SJCRH30 (cell line): ENCODE data around the gene NSMF. TPM values are rescaled to one million over a fixed set of nuclear protein-coding genes. Genes with fewer than 3 reads are reported as not detected.
"Not testable (repeated sequence)": the region's sequence is repeated elsewhere in the genome, so short reads cannot be mapped to it uniquely, and the experiment has no call there.

ENCODE experiments used
- DNase-seq, 2 experiments: peaks; one replicate each; pipeline ENCODE4 v3.0.0-alpha.2; 2015 to 2020
- H3K27ac ChIP-seq: fragments of 250-450 bp; sonication (Bioruptor Pico); 2 replicates; pipeline ENCODE4 v1.5.1; 2020; ENCODE audit warnings: mild to moderate bottlenecking, moderate library complexity
- H3K27me3 ChIP-seq: fragments of 250-450 bp; sonication (Bioruptor Pico); 2 replicates; pipeline ENCODE4 v1.5.1; 2020; ENCODE audit warnings: mild to moderate bottlenecking, moderate library complexity
- H3K36me3 ChIP-seq: fragments of 250-450 bp; sonication (Bioruptor Pico); 2 replicates; pipeline ENCODE4 v1.5.1; 2020; ENCODE audit warnings: mild to moderate bottlenecking, moderate library complexity
- H3K4me1 ChIP-seq: fragments of 250-450 bp; sonication (Bioruptor Pico); 2 replicates; pipeline ENCODE4 v1.5.1; 2020; ENCODE audit warnings: mild to moderate bottlenecking, moderate library complexity
- H3K4me3 ChIP-seq: fragments of 250-450 bp; sonication (Bioruptor Pico); 2 replicates; pipeline ENCODE4 v1.5.1; 2020; ENCODE audit warnings: mild to moderate bottlenecking, moderate library complexity
- H3K9me3 ChIP-seq: fragments of 250-450 bp; sonication (Bioruptor Pico); replicated peaks from 2 replicates; pipeline ENCODE4 v1.5.1; 2020; ENCODE audit warnings: mild to moderate bottlenecking, moderate library complexity
- total RNA-seq: library from RNA; depleted of rRNA; stranded (reverse); fragments of >200 nt; shearing (Covaris generic); gene quantifications from 2 replicates; pipeline ENCODE4 v1.2.3, GENCODE V29; 2014

The NSMF gene
- total RNA-seq, 1 experiment from 2014 or later: 40.3 TPM

DNA sequence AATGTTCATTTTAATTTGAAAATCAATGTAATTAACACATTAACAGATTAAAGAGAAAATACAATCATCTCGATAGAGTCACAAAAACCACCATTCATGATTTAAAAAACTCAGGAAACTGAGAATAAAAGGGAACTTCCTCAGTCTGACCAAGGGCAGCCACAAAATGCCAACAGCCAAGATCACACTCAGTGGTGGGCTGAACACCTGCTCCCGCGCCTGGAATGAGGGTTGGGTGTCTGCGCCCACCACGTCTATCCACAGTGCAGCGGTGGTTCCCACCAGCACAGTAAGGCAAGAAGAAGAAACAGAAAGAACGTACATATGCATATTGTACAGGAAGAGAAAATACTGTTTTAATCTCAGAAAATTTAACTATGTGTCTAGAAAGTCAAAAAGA is 11.7 kb upstream of the NSMF start:
- no peak for DNase-seq
- Histone ChIP-seq H3K27ac (no peak overlapping the region), H3K4me3 (no peak overlapping the region), H3K9me3 (peaks cover 4% of the 10 kb centered on the region), H3K36me3 (no peaks in the 10 kb centered on the region), H3K27me3 (0 out of 2 replicates have a peak, but pooled peaks cover 3% of the 10 kb centered on the region), H3K4me1 (no peaks in the 10 kb centered on the region; the same call in 1 of the 2 replicates)

DNA sequence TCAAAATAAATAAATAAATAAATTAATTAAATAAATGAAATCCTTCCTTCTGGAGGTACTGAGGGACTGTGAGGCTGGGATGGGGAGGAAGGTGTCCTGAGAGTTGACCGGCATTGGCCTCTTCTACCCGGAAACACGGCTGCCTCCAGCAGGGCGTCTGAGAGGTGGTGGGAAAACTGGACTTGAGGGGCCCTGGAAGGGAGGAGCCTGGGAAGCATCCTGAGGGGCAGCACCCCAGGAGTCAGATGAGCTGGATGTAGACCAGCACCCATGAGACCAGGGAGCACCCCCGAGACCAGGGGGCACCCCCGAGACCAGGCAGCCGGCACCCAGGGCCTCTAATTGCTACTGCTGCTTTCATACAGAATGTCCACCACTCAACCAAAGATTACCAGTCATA is 8.8 kb upstream of the NSMF start:
- no peak for DNase-seq
- H3K9me3 ChIP-seq: no peaks in the 10 kb centered on the region

DNA sequence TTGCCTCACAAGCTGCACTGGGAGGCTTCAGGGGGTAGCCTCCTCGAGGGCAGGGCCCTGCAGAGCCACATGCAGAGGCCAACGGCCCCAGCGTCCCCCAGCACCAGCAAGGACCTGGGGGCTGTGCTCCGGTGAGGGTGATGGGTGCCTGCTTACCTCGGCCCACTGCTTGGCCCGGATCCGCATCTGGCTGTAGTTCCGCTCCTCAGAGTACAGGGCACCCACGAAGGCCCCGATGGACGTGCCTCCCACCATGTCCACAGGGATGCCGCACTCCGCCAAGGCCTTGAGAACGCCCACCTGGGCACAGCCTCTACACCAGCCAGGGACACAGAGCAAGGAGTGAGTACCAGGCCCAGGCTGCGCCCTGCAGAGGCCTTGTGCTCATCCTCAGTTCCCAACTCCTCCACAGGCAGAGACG is 8.0 kb upstream of the NSMF start:
- H3K4me1 ChIP-seq: no peaks in the 10 kb centered on the region; the same call in 1 of the 2 replicates
- H3K27me3 ChIP-seq: 0 out of 2 replicates have a peak, but pooled peaks cover 3% of the 10 kb centered on the region
- H3K4me3 ChIP-seq: no peak overlapping the region
- no peak overlapping the region for H3K27ac ChIP-seq
- no peak for DNase-seq
- H3K9me3 ChIP-seq: no peaks in the 10 kb centered on the region
- no peaks in the 10 kb centered on the region for H3K36me3 ChIP-seq

More for the DNA sequence above, 8.8 kb upstream of the NSMF start:
- Histone ChIP-seq H3K36me3 (no peaks in the 10 kb centered on the region), H3K4me3 (no peak overlapping the region), H3K27me3 (0 out of 2 replicates have a peak, but pooled peaks cover 3% of the 10 kb centered on the region), H3K27ac (no peak overlapping the region), H3K4me1 (no peaks in the 10 kb centered on the region; the same call in 1 of the 2 replicates)

DNA sequence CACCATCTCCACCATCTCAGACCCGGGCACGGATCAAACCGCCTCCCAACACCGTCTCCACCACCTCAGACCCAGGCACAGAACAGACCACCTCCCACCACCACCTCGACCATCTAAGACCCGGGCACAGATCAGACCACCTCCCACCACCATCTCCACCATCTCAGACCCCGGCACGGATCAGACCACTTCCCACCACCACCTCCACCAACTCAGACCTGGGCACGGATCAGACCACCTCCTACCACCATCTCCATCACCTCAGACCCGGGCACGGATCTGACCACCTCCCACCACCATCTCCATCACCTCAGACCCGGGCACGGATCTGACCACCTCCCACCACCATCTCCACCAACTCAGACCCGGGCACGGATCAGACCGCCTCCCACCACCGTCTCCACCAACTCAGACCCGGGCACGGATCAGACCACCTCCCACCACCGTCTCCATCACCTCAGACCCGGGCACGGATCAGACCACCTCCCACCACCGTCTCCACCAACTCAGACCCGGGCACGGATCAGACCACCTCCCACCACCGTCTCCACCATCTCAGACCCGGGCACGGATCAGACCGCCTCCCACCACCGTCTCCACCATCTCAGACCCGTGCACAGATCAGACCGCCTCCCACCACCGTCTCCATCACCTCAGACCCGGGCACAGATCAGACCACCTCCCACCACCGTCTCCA is 7.4 kb upstream of the NSMF start:
- H3K9me3 ChIP-seq, H3K4me3 ChIP-seq, DNase-seq, H3K27me3 ChIP-seq, H3K36me3 ChIP-seq, H3K4me1 ChIP-seq, H3K27ac ChIP-seq: not testable (repeated sequence)

DNA sequence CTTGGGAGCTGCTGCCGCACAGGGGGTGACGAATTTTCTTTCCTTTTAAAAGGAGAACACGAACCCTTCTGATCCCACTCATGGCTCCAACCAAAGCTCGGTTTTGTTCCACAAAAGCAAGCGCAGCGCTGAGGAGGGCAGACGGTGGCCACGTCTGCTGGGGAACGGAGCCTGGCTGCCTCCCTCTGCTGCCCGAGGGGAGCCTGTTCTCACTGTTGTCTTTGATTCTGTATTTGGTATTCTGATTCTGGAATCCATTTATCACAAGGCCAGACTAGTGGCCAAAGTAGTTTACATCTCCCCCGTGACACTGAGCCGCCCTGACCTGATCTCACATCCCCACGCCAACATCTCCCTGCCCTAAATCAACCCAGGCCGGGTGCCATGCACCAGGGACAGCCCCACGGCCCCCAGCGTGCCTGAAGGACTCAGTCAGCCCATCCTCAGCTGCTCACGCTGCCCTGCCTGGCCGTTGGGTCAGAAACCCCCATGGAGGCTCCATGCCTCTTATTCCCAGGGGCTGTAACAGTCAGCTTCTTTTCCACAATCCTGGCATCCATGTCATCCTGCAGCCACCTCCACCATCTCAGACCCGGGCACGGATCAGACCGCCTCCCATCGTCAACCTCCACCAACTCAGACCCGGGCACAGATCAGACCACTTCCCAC is 6.7 kb upstream of the NSMF start:
- Histone ChIP-seq H3K36me3 (no peaks in the 10 kb centered on the region), H3K27ac (no peak overlapping the region), H3K9me3 (no peaks in the 10 kb centered on the region), H3K4me3 (no peak overlapping the region), H3K27me3 (0 out of 2 replicates have a peak, but pooled peaks cover 3% of the 10 kb centered on the region), H3K4me1 (no peaks in the 10 kb centered on the region; the same call in 1 of the 2 replicates)
- no peak for DNase-seq

DNA sequence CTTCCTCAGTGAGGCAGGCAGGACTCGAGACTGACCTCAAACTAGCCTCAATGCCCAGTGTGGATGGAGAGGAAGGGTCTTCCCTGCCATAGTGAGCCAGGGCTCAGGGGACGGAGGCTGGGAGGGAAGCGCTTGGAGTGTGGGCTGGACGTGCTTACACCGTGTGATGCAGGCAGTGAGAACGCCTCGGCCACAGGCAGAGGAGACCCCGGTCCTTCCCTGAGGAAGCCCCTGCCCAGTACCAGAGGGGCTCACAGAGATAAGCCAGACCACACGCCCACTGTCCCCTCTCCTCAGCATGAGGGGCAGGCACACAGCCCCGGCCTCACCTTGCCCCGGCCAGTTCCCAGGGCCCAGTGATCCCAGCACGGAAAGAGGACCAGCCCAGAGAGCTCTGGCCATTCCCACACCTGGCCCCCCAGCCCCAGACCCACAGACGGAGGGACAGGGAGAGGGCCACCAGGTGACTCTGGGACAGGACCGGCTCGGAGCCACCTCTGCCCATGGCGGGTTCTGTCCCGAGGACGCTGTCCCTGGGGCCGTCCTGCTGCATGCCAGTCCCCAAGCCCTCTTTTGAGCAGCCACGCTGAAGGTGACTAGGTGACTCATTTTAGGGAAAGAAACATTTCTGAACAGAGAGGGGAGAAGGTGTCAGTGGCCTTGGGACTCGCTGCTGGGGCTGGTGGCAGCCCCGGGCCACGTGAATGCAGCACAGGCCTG is 6.0 kb upstream of the NSMF start:
- H3K27me3 ChIP-seq: 0 out of 2 replicates have a peak, but pooled peaks cover 3% of the 10 kb centered on the region
- H3K27ac ChIP-seq: no peak overlapping the region
- no peaks in the 10 kb centered on the region for H3K9me3 ChIP-seq
- no peaks in the 10 kb centered on the region; the same call in none of the 2 replicates for H3K4me1 ChIP-seq
- no peak overlapping the region for H3K4me3 ChIP-seq
- DNase-seq: no peak
- H3K36me3 ChIP-seq: no peaks in the 10 kb centered on the region

DNA sequence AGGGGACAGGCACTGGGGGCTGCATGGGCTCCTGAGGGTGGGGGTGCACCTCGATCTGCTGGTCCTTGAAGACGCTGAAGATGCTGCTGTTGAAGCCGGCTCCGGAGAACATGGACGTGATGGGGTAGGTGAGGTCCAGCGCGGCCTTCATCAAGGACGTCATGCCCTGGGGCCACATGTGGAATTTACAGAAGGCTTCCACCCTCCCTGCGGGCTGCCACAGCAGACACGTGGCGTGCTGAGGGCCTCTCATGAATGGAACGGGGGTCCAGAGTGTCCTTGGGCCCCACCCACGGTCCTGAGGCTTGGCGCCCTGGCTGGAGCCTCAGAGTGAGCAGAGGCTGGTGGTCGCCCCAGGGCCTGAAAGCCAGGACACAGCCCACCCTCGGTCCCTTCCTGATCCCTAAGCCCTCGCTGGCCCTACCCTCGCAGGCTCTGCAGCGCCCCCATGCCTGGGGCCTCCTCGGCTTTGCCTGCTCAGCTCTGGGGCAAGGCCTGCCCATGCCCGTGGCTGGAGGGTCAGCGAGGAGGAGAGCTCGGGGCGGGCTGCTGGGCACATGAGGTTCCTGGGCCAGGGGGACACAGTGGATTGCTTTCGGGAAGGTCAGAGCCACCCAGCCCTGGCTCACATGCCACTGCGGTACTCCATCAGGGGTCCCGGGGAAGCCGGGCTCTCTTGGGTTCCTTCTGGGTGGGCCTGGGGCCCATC is 5.3 kb upstream of the NSMF start:
- no peak overlapping the region for H3K4me3 ChIP-seq
- no peak for DNase-seq
- H3K27me3 ChIP-seq: 0 out of 2 replicates have a peak, but pooled peaks cover 3% of the 10 kb centered on the region
- H3K36me3 ChIP-seq: no peaks in the 10 kb centered on the region
- H3K4me1 ChIP-seq: peaks cover 6% of the 10 kb centered on the region
- no peak overlapping the region for H3K27ac ChIP-seq
- H3K9me3 ChIP-seq: no peaks in the 10 kb centered on the region

DNA sequence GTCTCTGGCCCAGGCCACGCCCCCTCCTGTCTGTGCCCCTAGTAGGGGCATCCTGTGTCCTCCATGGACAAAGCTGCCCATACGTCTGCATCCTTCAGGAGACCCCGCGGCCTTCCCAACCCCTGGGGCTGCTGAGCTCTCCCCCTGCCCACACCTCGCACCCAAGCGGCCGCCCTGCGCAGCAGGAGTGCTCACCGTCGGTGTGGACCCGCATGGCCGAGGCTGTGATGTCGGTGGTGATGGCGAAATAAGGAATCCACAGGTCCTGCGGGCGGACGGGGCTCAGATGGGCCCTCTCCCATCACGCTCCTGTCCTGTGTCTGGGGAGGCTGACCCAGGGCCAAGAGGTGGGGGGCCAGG is 4.8 kb upstream of the NSMF start:
- no peak overlapping the region for H3K4me3 ChIP-seq
- H3K27me3 ChIP-seq: 0 out of 2 replicates have a peak, but pooled peaks cover 3% of the 10 kb centered on the region
- H3K36me3 ChIP-seq: no peaks in the 10 kb centered on the region
- peaks cover 6% of the 10 kb centered on the region for H3K4me1 ChIP-seq
- H3K9me3 ChIP-seq: no peaks in the 10 kb centered on the region
- no peak overlapping the region for H3K27ac ChIP-seq
- no peak for DNase-seq

DNA sequence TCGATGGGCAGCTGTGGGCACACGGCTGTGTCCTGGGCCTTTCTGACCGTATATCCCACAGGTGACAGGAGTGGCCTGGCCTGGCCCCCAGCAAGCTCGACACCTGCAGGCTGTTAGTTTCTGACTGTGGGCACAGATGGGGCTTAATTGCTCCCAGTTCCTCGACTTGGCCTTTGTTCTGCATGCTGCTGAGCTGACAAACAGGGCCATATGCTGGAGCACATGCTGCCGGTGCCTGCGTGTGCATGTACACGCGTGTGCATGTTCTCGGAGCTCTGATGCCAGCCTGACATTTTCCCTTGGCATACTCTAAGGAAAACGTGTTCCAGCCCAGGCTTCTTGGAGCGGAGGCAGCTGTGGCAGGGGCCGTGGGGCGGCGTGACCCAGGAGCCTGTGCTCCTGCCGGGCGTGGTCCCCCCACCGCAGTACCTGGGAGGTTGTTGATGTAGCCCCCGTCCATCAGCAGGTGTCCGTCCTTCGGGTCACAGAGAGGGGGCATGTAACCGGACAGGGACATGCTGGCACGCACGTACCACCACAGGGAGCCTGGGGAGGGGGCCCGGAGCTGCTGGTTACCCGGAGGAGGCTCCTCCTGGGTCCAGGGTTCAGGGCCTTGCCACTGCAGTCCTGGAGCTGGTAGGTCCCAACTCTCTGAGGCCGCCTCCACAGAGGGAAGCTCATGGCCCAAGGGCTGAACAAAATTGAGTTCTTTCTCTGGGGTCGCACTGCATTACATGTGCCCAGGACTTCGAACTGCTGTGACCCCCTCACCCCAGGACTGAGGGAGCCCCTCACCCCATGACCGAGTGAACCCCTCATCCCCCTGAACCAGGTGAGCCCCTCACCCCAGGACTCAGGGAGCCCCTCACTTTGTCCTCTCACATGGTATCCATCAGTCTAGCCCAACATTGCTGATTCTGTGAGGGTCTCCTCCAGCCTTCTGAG is 4.1 kb upstream of the NSMF start:
- Histone ChIP-seq H3K27ac (no peak overlapping the region), H3K27me3 (no peaks in the 10 kb centered on the region), H3K4me1 (peaks cover 7% of the 10 kb centered on the region), H3K9me3 (no peaks in the 10 kb centered on the region), H3K4me3 (no peak overlapping the region), H3K36me3 (no peaks in the 10 kb centered on the region)
- no peak for DNase-seq

DNA sequence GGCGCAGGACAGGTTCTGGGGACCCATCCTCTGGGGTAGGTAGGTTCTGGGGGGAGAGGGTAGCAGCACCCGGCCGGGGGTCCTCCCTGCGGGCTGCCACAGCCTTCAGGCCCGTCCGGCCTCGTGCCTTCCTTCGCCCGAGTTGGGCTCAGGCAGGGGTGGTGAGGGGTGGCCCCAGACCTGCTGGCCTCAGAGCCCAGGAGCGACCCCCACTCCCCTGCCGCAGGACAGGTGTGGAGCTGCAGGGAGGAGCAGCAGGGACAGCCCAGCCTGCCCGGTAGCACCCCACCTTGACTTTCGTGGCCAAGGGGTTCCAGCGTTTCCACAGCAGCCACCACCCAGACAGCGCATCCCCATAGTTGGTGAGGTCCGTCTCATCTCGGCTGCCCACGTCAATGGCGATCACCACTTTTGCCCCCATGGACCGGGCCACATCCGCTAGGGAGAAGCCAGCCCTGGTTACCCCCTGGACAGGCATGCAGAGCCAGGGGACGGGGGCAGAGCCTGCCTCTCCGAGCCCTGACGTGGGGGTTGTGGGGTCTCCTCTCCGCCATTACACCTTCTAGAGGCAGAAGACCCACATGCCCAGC is 3.4 kb upstream of the NSMF start:
- H3K27ac ChIP-seq: no peak overlapping the region
- DNase-seq: no peak
- H3K27me3 ChIP-seq: no peaks in the 10 kb centered on the region
- no peaks in the 10 kb centered on the region for H3K9me3 ChIP-seq
- peaks cover 10% of the 10 kb centered on the region; the same call in 1 of the 2 replicates for H3K4me1 ChIP-seq
- H3K4me3 ChIP-seq: no peak overlapping the region
- no peaks in the 10 kb centered on the region for H3K36me3 ChIP-seq

DNA sequence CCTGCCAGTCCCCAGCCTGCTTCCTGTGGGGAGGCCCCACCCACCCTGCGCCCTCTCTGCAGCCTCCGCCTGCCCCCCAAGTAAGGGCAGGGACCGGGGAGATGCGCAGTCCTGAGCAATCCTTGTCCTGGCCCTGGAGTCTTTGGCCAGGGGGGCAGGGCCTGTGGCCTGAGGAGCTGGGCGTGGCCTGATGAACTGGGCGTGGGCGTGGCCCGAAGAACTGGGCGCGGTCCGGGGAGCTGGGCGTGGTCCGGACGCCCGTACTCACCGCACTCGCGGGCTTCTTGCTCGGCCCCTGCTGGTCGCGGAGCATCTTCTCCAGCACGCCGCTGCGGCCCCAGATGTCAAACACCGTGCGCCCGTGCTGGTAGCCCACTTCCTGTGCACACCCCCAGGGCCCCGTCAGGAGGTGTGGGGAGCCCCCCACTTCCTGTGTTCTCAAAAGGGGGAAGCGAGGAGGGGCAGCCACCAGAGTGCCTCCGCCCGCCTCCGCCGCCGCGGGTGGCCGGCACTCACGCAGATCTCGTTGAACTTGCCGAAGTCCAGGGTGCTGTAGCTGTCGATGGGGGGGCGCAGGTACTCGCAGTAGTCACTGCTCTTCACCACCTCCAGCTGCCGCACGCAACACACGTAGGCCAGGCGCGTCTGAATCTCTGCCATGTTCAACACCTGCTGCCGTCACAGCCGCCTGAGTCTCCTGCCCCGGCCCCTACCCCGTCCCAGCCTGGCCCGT is 2.7 kb upstream of the NSMF start:
- H3K36me3 ChIP-seq: peaks cover 5% of the 10 kb centered on the region; the same call in 1 of the 2 replicates
- H3K4me1 ChIP-seq: peaks cover 10% of the 10 kb centered on the region; the same call in 1 of the 2 replicates
- no peaks in the 10 kb centered on the region for H3K27me3 ChIP-seq
- H3K4me3 ChIP-seq: no peak overlapping the region
- H3K27ac ChIP-seq: no peak overlapping the region
- DNase-seq: no peak
- H3K9me3 ChIP-seq: no peaks in the 10 kb centered on the region

DNA sequence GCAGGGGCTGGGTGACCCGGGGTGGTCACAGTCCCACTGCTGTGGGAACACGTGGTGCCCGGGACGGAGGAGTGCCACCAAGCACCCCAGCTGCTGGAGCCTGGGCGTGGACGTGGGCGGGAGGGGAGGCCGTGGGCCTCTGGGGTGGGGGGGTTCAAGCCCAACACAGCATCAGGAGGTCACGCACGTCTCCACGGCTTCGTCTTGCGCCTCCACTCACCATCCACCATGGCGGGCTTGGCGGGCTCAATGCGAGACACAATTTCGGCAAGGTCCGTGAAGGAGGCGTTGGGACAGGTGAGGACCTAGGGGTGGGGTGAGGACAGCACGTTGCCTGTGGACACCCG is 2.2 kb upstream of the NSMF start:
- H3K9me3 ChIP-seq: no peaks in the 10 kb centered on the region
- no peak for DNase-seq
- H3K27me3 ChIP-seq: no peaks in the 10 kb centered on the region
- H3K36me3 ChIP-seq: peaks cover 9% of the 10 kb centered on the region
- H3K4me3 ChIP-seq: no peak overlapping the region
- H3K4me1 ChIP-seq: peaks cover 10% of the 10 kb centered on the region; the same call in 1 of the 2 replicates
- no peak overlapping the region for H3K27ac ChIP-seq
